Measurements from ENCODE around the gene KCNIP4. TPM values are rescaled to one million over a fixed set of nuclear protein-coding genes. Genes with fewer than 3 reads are reported as not detected.

Gene KCNIP4
- total RNA-seq, 1 donor from 2014 or later = not detected

- no peak for DNase-seq (ENCODE audit: low spot score)
- Mint-ChIP-seq H3K36me3 (ENCODE audit: low read depth) (no peaks in the 10 kb centered on the region), H3K4me1 (ENCODE audit: low read depth) (no peaks in the 10 kb centered on the region), H3K27me3 (ENCODE audit: low read depth) (peaks cover 6% of the 10 kb centered on the region), H3K4me3 (ENCODE audit: unreplicated experiment) (no peak overlapping the region), H3K9me3 (ENCODE audit: low read depth) (no peaks in the 10 kb centered on the region), H3K27ac (ENCODE audit: unreplicated experiment) (no peak overlapping the region)
- no peak for TF ChIP-seq CTCF (IDR thresholded peaks at IDR 0.05)
Measured at GRCh38 chr4:21552455-21552854, 396.1 kb downstream of the KCNIP4 start.

- no peak overlapping the region for H3K4me3 Mint-ChIP-seq (ENCODE audit: unreplicated experiment)
- no peaks in the 10 kb centered on the region for H3K36me3 Mint-ChIP-seq (ENCODE audit: low read depth)
- no peak for TF ChIP-seq CTCF (IDR thresholded peaks at IDR 0.05)
- peaks cover 3% of the 10 kb centered on the region for H3K9me3 Mint-ChIP-seq (ENCODE audit: low read depth)
- DNase-seq (ENCODE audit: low spot score) = no peak
- H3K27me3 Mint-ChIP-seq (ENCODE audit: low read depth) = no peaks in the 10 kb centered on the region
- H3K4me1 Mint-ChIP-seq (ENCODE audit: low read depth) = no peaks in the 10 kb centered on the region
- H3K27ac Mint-ChIP-seq (ENCODE audit: unreplicated experiment) = no peak overlapping the region
Measured at GRCh38 chr4:21544955-21545354, 403.6 kb downstream of the KCNIP4 start.

- peaks cover 3% of the 10 kb centered on the region for H3K9me3 Mint-ChIP-seq (ENCODE audit: low read depth)
- no peak for DNase-seq (ENCODE audit: low spot score)
- no peaks in the 10 kb centered on the region for H3K4me1 Mint-ChIP-seq (ENCODE audit: low read depth)
- H3K36me3 Mint-ChIP-seq (ENCODE audit: low read depth) = no peaks in the 10 kb centered on the region
- no peaks in the 10 kb centered on the region for H3K27me3 Mint-ChIP-seq (ENCODE audit: low read depth)
- no peak overlapping the region for H3K4me3 Mint-ChIP-seq (ENCODE audit: unreplicated experiment)
- no peak overlapping the region for H3K27ac Mint-ChIP-seq (ENCODE audit: unreplicated experiment)
- TF ChIP-seq CTCF (IDR thresholded peaks at IDR 0.05) = no peak
Measured at GRCh38 chr4:21544415-21544814, 404.2 kb downstream of the KCNIP4 start.

- H3K9me3 Mint-ChIP-seq (ENCODE audit: low read depth) = peaks cover 3% of the 10 kb centered on the region
- H3K36me3 Mint-ChIP-seq (ENCODE audit: low read depth) = no peaks in the 10 kb centered on the region
- no peaks in the 10 kb centered on the region for H3K27me3 Mint-ChIP-seq (ENCODE audit: low read depth)
- no peaks in the 10 kb centered on the region for H3K4me1 Mint-ChIP-seq (ENCODE audit: low read depth)
- no peak for TF ChIP-seq CTCF (IDR thresholded peaks at IDR 0.05)
- no peak overlapping the region for H3K4me3 Mint-ChIP-seq (ENCODE audit: unreplicated experiment)
- no peak overlapping the region for H3K27ac Mint-ChIP-seq (ENCODE audit: unreplicated experiment)
- no peak for DNase-seq (ENCODE audit: low spot score)
Measured at GRCh38 chr4:21543514-21543913, 405.1 kb downstream of the KCNIP4 start.

GRCh38 chr4:21535898-21536297, 412.7 kb downstream of the KCNIP4 start:
- no peaks in the 10 kb centered on the region for H3K36me3 Mint-ChIP-seq (ENCODE audit: low read depth)
- DNase-seq (ENCODE audit: low spot score) = no peak
- H3K9me3 Mint-ChIP-seq (ENCODE audit: low read depth) = no peaks in the 10 kb centered on the region
- no peak overlapping the region for H3K4me3 Mint-ChIP-seq (ENCODE audit: unreplicated experiment)
- H3K27me3 Mint-ChIP-seq (ENCODE audit: low read depth) = peaks cover 5% of the 10 kb centered on the region
- H3K4me1 Mint-ChIP-seq (ENCODE audit: low read depth) = no peaks in the 10 kb centered on the region
- TF ChIP-seq CTCF (IDR thresholded peaks at IDR 0.05) = no peak
- H3K27ac Mint-ChIP-seq (ENCODE audit: unreplicated experiment) = no peak overlapping the region
